ENCODE data around the gene IGFBP5.

The IGFBP5 gene

DNA sequence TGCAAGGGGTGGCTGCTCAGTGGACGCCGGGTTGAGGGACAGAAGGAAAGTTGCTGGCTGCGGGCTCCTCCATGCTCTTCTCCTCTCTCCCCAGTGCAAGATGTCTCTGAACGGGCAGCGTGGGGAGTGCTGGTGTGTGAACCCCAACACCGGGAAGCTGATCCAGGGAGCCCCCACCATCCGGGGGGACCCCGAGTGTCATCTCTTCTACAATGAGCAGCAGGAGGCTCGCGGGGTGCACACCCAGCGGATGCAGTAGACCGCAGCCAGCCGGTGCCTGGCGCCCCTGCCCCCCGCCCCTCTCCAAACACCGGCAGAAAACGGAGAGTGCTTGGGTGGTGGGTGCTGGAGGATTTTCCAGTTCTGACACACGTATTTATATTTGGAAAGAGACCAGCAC is 31.5 kb downstream of the IGFBP5 start:
- ATAC-seq = no peak
- TF ChIP-seq ZNF8 (CRISPR knock-in tag; IDR thresholded peaks at IDR 0.05) (no peak), GLIS3 (CRISPR knock-in tag; IDR thresholded peaks at IDR 0.05) (no peak), TCF4 (CRISPR knock-in tag; IDR thresholded peaks at IDR 0.05; ENCODE audit: borderline replicate concordance) (no peak)
- TF ChIP-seq, protein P1, sequence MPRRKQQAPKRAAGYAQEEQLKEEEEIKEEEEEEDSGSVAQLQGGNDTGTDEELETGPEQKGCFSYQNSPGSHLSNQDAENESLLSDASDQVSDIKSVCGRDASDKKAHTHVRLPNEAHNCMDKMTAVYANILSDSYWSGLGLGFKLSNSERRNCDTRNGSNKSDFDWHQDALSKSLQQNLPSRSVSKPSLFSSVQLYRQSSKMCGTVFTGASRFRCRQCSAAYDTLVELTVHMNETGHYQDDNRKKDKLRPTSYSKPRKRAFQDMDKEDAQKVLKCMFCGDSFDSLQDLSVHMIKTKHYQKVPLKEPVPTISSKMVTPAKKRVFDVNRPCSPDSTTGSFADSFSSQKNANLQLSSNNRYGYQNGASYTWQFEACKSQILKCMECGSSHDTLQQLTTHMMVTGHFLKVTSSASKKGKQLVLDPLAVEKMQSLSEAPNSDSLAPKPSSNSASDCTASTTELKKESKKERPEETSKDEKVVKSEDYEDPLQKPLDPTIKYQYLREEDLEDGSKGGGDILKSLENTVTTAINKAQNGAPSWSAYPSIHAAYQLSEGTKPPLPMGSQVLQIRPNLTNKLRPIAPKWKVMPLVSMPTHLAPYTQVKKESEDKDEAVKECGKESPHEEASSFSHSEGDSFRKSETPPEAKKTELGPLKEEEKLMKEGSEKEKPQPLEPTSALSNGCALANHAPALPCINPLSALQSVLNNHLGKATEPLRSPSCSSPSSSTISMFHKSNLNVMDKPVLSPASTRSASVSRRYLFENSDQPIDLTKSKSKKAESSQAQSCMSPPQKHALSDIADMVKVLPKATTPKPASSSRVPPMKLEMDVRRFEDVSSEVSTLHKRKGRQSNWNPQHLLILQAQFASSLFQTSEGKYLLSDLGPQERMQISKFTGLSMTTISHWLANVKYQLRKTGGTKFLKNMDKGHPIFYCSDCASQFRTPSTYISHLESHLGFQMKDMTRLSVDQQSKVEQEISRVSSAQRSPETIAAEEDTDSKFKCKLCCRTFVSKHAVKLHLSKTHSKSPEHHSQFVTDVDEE (CRISPR knock-in tag; IDR thresholded peaks at IDR 0.05) = no peak

DNA sequence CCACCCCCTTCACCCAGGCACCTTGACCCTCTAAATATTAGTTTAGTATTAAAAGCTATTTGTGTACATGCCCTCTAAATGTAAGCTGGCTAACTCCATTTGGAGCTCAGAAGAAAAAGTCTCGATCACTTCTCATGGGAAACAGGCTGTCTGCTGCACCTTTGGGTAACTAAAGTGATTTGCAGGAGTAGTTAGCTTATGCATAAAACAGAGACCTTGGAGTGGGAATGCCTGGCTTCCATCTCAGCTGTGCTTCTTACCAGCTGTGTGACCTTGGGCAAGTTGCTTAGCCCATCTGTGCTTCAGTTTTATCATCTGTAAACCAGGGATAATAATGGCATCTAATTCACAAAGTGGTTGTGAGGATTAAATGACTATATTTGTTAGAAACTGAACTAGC is 32.2 kb downstream of the IGFBP5 start:
- ATAC-seq = no peak
- TF ChIP-seq ZFP30 (CRISPR knock-in tag; IDR thresholded peaks at IDR 0.05) = no peak
- no peak for TF ChIP-seq ZNF70 (CRISPR knock-in tag; IDR thresholded peaks at IDR 0.05)
- TF ChIP-seq, protein P2, sequence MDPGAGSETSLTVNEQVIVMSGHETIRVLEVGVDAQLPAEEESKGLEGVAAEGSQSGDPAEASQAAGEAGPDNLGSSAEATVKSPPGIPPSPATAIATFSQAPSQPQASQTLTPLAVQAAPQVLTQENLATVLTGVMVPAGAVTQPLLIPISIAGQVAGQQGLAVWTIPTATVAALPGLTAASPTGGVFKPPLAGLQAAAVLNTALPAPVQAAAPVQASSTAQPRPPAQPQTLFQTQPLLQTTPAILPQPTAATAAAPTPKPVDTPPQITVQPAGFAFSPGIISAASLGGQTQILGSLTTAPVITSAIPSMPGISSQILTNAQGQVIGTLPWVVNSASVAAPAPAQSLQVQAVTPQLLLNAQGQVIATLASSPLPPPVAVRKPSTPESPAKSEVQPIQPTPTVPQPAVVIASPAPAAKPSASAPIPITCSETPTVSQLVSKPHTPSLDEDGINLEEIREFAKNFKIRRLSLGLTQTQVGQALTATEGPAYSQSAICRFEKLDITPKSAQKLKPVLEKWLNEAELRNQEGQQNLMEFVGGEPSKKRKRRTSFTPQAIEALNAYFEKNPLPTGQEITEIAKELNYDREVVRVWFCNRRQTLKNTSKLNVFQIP (CRISPR knock-in tag; IDR thresholded peaks at IDR 0.05; ENCODE audit: borderline replicate concordance, low read depth) = no peak
- TF ChIP-seq, protein P3, sequence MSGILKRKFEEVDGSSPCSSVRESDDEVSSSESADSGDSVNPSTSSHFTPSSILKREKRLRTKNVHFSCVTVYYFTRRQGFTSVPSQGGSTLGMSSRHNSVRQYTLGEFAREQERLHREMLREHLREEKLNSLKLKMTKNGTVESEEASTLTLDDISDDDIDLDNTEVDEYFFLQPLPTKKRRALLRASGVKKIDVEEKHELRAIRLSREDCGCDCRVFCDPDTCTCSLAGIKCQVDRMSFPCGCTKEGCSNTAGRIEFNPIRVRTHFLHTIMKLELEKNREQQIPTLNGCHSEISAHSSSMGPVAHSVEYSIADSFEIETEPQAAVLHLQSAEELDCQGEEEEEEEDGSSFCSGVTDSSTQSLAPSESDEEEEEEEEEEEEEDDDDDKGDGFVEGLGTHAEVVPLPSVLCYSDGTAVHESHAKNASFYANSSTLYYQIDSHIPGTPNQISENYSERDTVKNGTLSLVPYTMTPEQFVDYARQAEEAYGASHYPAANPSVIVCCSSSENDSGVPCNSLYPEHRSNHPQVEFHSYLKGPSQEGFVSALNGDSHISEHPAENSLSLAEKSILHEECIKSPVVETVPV (CRISPR knock-in tag; IDR thresholded peaks at IDR 0.05) = no peak
- TF ChIP-seq ESRRG (CRISPR knock-in tag; IDR thresholded peaks at IDR 0.05) = no peak
- TF ChIP-seq ISL1 (CRISPR knock-in tag; IDR thresholded peaks at IDR 0.05) = no peak
- no peak for TF ChIP-seq PPARA (CRISPR knock-in tag; IDR thresholded peaks at IDR 0.05; ENCODE audit: borderline replicate concordance)
- TF ChIP-seq, protein P4, sequence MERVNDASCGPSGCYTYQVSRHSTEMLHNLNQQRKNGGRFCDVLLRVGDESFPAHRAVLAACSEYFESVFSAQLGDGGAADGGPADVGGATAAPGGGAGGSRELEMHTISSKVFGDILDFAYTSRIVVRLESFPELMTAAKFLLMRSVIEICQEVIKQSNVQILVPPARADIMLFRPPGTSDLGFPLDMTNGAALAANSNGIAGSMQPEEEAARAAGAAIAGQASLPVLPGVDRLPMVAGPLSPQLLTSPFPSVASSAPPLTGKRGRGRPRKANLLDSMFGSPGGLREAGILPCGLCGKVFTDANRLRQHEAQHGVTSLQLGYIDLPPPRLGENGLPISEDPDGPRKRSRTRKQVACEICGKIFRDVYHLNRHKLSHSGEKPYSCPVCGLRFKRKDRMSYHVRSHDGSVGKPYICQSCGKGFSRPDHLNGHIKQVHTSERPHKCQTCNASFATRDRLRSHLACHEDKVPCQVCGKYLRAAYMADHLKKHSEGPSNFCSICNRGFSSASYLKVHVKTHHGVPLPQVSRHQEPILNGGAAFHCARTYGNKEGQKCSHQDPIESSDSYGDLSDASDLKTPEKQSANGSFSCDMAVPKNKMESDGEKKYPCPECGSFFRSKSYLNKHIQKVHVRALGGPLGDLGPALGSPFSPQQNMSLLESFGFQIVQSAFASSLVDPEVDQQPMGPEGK (CRISPR knock-in tag; IDR thresholded peaks at IDR 0.05; ENCODE audit: borderline replicate concordance) = no peak
- TF ChIP-seq OSR1 (CRISPR knock-in tag; IDR thresholded peaks at IDR 0.05) = no peak
- TF ChIP-seq CSDC2 (CRISPR knock-in tag; IDR thresholded peaks at IDR 0.05) = no peak
- no peak for TF ChIP-seq ARNTL (CRISPR knock-in tag; IDR thresholded peaks at IDR 0.05; ENCODE audit: borderline replicate concordance, low read depth)
- TF ChIP-seq RARB (CRISPR knock-in tag; IDR thresholded peaks at IDR 0.05) = no peak
- TF ChIP-seq, protein P5, sequence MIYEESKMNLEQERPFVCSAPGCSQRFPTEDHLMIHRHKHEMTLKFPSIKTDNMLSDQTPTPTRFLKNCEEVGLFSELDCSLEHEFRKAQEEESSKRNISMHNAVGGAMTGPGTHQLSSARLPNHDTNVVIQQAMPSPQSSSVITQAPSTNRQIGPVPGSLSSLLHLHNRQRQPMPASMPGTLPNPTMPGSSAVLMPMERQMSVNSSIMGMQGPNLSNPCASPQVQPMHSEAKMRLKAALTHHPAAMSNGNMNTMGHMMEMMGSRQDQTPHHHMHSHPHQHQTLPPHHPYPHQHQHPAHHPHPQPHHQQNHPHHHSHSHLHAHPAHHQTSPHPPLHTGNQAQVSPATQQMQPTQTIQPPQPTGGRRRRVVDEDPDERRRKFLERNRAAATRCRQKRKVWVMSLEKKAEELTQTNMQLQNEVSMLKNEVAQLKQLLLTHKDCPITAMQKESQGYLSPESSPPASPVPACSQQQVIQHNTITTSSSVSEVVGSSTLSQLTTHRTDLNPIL (CRISPR knock-in tag; IDR thresholded peaks at IDR 0.05; ENCODE audit: low read depth) = no peak
- no peak for TF ChIP-seq ZNF8 (CRISPR knock-in tag; IDR thresholded peaks at IDR 0.05)

DNA sequence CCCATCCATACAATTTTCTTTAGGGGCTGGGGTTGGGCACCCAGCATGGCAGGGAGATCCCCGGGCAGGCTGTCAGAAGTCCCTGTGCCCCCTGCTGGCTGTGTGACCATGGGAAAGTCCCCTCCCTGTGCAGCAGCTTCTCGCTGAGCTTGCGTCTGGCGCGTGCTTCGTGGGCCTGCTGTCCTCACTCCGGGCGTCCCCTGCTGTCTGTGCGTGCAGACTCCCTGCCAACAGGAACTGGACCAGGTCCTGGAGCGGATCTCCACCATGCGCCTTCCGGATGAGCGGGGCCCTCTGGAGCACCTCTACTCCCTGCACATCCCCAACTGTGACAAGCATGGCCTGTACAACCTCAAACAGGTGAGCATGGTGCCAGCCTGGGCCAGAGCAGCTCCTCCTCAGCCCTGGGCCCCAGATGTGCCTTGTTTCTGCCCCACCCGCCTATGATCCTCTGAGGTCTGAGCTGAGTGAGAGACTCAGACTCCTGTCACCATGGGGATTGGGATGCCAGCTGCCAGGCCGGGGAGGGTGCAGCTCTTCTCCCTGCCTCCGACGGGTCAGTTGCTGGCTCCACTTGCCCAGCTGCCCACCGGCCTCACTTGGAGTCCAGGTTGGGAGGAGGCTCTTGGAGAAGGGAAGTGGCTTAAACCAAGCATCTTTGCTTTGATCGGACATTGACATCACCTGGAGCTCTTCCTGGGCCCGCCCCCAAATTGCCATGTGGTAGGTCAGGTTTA is 33.5 kb downstream of the IGFBP5 start:
- TF ChIP-seq GLIS3 (CRISPR knock-in tag; IDR thresholded peaks at IDR 0.05) (no peak), CSDC2 (CRISPR knock-in tag; IDR thresholded peaks at IDR 0.05) (no peak), PPARA (CRISPR knock-in tag; IDR thresholded peaks at IDR 0.05; ENCODE audit: borderline replicate concordance) (no peak), ZFP30 (CRISPR knock-in tag; IDR thresholded peaks at IDR 0.05) (no peak), TCF4 (CRISPR knock-in tag; IDR thresholded peaks at IDR 0.05; ENCODE audit: borderline replicate concordance) (no peak), TOX (CRISPR knock-in tag; IDR thresholded peaks at IDR 0.05; ENCODE audit: borderline replicate concordance) (no peak), RARB (CRISPR knock-in tag; IDR thresholded peaks at IDR 0.05) (no peak), SNAI2 (CRISPR knock-in tag; IDR thresholded peaks at IDR 0.05) (no peak), BACH2 (CRISPR knock-in tag; IDR thresholded peaks at IDR 0.05; ENCODE audit: borderline replicate concordance) (no peak), ISL1 (CRISPR knock-in tag; IDR thresholded peaks at IDR 0.05) (no peak), ZNF565 (CRISPR knock-in tag; conservative IDR thresholded peaks at IDR 0.05; ENCODE audit: low read depth) (no peak), ESRRG (CRISPR knock-in tag; IDR thresholded peaks at IDR 0.05) (no peak), OSR1 (CRISPR knock-in tag; IDR thresholded peaks at IDR 0.05) (no peak), ZC3H10 (CRISPR knock-in tag; IDR thresholded peaks at IDR 0.05) (no peak), ZNF8 (CRISPR knock-in tag; IDR thresholded peaks at IDR 0.05) (no peak)
- TF ChIP-seq, protein P4 (CRISPR knock-in tag; IDR thresholded peaks at IDR 0.05; ENCODE audit: borderline replicate concordance) = no peak
- TF ChIP-seq, protein P1 (CRISPR knock-in tag; IDR thresholded peaks at IDR 0.05) = no peak
- no peak for ATAC-seq
